HG03103 (cell line): ENCODE measurements around the gene LRP11.
"Not testable (repeated sequence)": the region's sequence is repeated elsewhere in the genome, so short reads cannot be mapped to it uniquely, and the experiment has no call there.

Experiments
- ATAC-seq: cut with Tn5 transposase; IDR thresholded peaks from one replicate; pipeline ENCODE4 v1.9.1; 2021; ENCODE audit warnings: low read depth; ENCODE audit not compliant: unreplicated experiment

Gene LRP11

GRCh38 chr6:149863698-149864577 is at the start of gene LRP11:
Gene LRP11, minus strand, starts transcription at chr6:149864359. Its CDS starts 339 bp downstream, at chr6:149864020.
- peak; percentile 79 for ATAC-seq

- ATAC-seq: no peak
Measured at GRCh38 chr6:149913540-149914240, 49.5 kb upstream of the LRP11 start.

- no peak for ATAC-seq
Measured at GRCh38 chr6:149913085-149913484, 48.9 kb upstream of the LRP11 start.

- not testable (repeated sequence) for ATAC-seq
Measured at GRCh38 chr6:149912680-149913079, 48.5 kb upstream of the LRP11 start.

- no peak for ATAC-seq
Measured at GRCh38 chr6:149910721-149911151, 46.6 kb upstream of the LRP11 start.

- ATAC-seq: no peak
Measured at GRCh38 chr6:149909701-149910470, 45.7 kb upstream of the LRP11 start.

- ATAC-seq: not testable (repeated sequence)
Measured at GRCh38 chr6:149908480-149908879, 44.3 kb upstream of the LRP11 start.

- no peak for ATAC-seq
Measured at GRCh38 chr6:149907317-149907716, 43.2 kb upstream of the LRP11 start.

- no peak for ATAC-seq
Measured at GRCh38 chr6:149906405-149906804, 42.2 kb upstream of the LRP11 start.

- ATAC-seq: no peak
Measured at GRCh38 chr6:149905911-149906371, 41.8 kb upstream of the LRP11 start.

GRCh38 chr6:149905371-149905910 is 41.3 kb upstream of the LRP11 start:
- no peak for ATAC-seq

GRCh38 chr6:149904661-149905370 is 40.7 kb upstream of the LRP11 start:
- ATAC-seq: no peak

GRCh38 chr6:149903938-149904611 is 39.9 kb upstream of the LRP11 start:
- no peak for ATAC-seq

- ATAC-seq: no peak
Measured at GRCh38 chr6:149901444-149902140, 37.4 kb upstream of the LRP11 start.

GRCh38 chr6:149900620-149901443 is 36.7 kb upstream of the LRP11 start:
- no peak for ATAC-seq

- ATAC-seq: no peak
Measured at GRCh38 chr6:149899926-149900619, 35.9 kb upstream of the LRP11 start.

GRCh38 chr6:149899486-149899885 is 35.3 kb upstream of the LRP11 start:
- ATAC-seq: no peak
